MM.1S (cell line): Measurements from ENCODE around the gene C5AR2.

ENCODE experiments used
- CTCF ChIP-seq: fragments of 300-600 bp; sonication (generic); IDR thresholded peaks from 2 replicates; pipeline ENCODE4 v1.5.1; 2016; ENCODE audit warnings: antibody characterized with exemption, low read length, mixed read lengths
- EZH2phosphoT487 ChIP-seq: fragments of 300-600 bp; sonication (generic); IDR thresholded peaks from 2 replicates; pipeline ENCODE4 v1.6.1; 2018; ENCODE audit warnings: antibody characterized with exemption, low read length

GRCh38 chr19:47377208-47377701, 45.3 kb downstream of the C5AR2 start:
- no peak for TF ChIP-seq CTCF
- no peak for TF ChIP-seq EZH2phosphoT487
